HG03460 (cell line): ENCODE data around the gene FAM76B.

Source experiments
- ATAC-seq: cut with Tn5 transposase; IDR thresholded peaks from one replicate; pipeline ENCODE4 v1.9.1; 2021; ENCODE audit not compliant: unreplicated experiment

FAM76B gene

DNA sequence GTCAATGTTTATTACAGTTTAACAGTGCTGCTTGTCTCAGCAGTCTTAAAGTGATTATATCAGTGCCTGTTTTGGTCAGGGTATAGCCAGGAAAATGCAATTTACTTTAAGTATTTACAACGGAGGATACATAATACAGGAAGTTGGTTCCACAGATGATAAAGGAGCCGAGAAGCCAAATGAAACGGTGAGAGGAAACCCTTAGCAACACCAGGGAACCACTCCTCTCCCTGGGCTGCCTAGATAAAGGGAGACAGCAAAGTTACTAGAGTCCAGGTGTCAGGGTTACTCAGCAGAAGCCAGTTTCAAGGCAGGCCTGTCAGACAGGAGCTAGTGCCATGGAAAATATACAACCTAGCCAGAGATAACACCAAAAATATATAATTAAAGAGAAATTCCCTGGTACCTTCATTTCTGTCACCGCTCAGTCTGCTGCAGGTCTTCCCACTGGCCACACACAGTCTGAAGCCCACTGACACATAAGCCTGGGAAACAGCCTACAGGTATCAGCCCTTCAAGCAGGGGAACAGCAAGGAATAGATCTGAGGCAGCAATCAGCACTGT lies 55.5 kb downstream of the FAM76B start:
- ATAC-seq: no peak

DNA sequence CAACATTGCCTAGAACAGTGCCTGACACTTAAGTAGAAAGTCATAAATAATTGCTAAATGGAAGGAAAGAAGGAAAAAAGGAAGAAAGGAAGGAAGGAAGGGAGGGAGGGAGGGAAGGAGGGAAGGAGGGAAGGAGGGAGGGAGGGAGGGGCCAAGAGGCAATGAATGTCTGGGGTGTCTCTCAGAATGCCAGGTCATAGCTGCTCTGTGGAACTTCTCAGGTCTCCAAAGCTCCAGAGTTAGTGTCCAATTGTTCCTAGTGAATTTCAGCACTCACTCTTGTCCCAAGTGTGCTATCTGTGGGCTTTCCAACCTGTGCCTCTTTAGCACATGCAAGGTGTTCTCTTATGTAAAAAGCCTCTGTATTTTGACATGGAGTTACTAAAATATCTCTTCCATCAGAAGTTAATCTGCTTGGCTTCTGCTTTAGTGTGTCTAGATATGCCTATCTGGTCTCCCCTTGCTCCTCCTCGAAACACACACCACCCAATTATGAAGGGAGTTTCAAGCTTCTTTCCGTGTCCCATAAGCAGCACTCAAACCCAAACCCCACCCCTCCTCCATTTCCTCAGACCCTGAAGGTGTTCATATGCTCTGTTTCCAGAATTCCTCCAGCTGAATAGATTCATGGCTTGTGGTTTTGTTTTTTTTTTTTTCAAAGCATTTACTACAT lies 56.5 kb downstream of the FAM76B start:
- ATAC-seq: no peak

DNA sequence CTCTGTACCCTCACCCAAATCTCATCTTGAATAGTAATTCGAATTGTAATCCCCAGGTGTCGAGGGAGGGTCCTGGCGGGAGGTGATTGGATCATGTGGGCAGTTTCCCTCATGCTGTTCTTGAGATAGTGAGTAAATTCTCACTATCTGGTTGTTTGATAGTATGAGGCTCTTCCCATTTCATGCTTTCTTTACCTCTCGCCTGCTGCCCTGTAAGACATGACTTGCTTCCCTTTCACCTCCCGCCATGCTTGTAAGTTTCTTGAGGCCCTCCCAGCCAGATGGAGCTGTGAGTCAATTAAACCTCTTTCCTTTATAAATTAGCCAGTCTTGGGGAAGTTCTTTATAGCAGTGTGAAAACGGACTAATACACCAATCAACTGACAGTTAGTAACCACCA lies 60.1 kb downstream of the FAM76B start:
- ATAC-seq: no peak

DNA sequence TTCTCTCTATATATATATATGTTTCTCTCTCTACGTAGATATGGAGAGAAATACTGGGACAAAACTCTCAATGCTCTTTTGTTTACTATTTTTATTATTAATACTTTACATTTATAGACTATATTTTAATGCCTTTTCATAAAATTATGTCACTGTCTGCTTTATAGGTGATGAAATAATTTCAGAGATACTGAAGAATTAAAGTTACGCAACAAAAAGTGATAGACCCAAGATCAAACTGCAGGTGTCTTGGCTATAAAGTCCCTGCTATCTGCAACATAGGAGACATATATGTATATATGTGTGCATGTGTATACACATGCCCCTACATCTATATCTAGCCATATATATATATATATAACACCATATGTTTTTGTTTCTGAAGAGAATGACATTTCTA lies 60.8 kb downstream of the FAM76B start:
- ATAC-seq: no peak

DNA sequence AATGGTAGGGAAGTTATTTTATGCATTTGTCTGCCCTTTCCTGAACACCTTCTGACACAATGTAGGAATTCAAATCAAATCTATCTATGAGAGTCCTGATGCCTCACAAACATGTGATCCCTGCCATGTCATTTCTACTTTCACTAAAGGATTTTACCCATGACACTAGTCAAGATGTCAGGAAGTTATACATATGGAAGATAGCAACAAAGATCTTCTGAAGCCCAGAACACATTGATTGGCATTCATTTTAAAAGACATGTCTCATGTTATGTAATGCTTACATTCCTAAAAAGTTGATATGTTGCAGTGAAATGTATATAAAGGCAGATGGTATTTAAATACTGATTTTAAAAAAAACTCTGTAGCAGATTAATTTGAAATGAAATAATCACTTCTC lies 61.5 kb downstream of the FAM76B start:
- no peak for ATAC-seq

DNA sequence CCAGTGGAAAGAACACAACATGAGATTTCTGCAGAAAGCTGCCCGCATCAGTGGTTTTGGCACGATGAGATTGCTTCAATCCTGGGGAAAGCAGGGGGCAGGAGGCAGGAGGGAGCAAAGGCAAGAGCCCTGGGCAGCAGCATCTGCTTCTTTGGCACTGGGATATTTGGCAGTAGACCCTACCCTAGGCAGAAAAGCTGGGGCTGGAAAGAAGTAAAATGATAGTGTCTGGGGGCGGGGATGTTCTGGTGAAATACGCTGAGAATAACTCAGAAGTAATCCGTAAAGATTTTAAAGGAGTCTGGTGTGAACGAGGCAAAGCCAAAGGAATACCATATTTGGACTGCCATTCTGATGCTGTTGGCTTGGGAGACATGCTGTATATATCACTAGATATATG lies 62.0 kb downstream of the FAM76B start:
- no peak for ATAC-seq

DNA sequence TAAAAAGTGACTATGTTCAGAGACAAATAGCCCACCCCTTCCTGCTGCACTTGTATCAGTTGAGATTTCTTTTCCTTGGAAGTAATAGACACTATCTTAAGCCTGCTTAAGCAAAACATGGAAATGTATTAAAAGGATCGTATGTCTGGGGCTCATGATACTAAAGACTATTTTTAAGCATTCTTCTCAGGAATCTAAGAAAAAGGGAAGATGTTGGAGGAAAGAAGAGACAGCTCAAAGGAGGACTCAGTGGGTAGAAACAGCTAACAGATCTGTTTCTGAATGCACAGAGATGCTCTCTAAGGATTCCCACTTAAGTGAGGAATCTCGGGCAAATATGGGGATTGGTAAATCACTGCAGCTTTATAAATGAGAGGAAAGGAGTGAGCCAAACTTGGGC lies 62.5 kb downstream of the FAM76B start:
- ATAC-seq: no peak

DNA sequence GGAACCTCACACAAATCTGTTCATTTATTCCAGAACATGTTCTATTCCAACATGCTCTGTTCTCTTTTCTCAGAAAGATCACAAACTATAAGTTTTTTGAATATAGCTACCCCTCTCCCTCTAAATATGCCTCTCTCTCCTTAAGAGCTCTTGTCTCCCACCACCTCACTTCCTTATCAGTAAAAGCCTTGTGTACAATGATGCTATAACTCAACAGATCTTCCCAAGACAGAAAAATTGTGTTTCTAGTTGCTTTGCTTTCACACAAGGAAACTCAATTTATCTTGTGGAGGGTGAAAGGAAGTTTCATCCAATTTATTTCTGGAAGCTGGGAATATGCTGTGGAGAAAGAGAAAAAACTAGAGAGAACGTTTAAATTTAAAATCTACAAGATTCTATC lies 64.4 kb downstream of the FAM76B start:
- no peak for ATAC-seq

DNA sequence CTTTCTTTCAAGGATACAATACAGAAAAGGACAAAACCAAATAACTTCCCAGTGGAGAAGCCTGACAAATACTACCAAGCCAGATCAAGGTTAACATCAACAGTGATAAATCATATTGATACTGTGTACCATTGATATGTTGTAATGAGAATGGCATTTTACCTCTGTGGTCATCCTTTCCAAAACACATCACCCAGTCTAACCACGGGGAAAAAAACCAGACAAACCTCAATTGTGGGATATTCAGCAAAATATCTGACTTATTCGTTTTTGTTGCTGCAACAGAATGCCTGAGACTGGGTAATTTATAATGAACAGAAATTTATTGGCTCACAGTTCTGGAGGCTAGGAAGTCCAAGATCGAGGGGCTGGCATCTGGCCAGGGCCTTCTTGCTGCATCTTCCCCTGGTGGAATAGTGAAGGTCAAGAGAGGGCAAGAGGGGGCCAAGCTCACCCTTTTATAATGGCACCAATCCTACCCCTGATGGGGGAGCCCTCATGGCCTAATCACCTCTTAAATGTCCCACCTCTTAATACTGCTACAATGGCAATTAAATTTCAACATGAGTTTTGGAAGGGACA lies 66.1 kb downstream of the FAM76B start:
- ATAC-seq: no peak

DNA sequence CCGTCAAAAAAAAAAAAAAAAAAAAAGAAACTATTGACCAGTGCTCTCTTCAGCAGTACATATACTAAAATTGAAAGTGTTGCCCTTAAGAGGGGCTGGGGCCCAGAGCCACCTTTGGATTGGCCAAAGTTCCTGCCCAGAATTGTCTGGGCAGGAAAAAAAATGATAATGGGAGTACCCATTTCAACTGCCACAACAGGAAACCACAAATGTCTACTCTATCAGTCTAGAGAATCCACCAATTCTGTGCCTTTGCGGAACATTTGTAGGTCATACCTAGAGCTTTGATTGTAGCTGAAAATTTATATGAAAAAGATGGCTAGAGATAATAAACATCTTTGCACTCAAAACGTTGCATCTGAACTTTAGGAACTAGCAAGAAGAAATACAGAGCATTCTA lies 69.4 kb downstream of the FAM76B start:
- ATAC-seq: no peak
